HepG2 (cell line): ENCODE results near the gene DTYMK. TPM values are rescaled to one million over a fixed set of nuclear protein-coding genes. Genes with fewer than 3 reads are reported as not detected.

Experiments
- BCL3 ChIP-seq: sonication (generic); formaldehyde crosslinking; IDR thresholded peaks from 2 replicates; pipeline ENCODE4 v1.5.1; 2020; ENCODE audit warnings: mild to moderate bottlenecking, missing genetic modification reagents, moderate library complexity
- BCLAF1 ChIP-seq: fragments of 450-650 bp; IDR thresholded peaks from 2 replicates; pipeline ENCODE4 v1.6.1; 2017; ENCODE audit warnings: mild to moderate bottlenecking
- EED ChIP-seq: sonication (generic); formaldehyde crosslinking; IDR thresholded peaks from 2 replicates; pipeline ENCODE4 v1.5.0; 2020; ENCODE audit warnings: mild to moderate bottlenecking, missing genetic modification reagents
- FLYWCH1 ChIP-seq: sonication (generic); formaldehyde crosslinking; IDR thresholded peaks from 2 replicates; pipeline ENCODE4 v1.8.1; 2023; ENCODE audit warnings: mild to moderate bottlenecking, missing genetic modification reagents
- FOXA3 ChIP-seq: IDR thresholded peaks from 2 replicates; pipeline ENCODE4 v1.6.1; 2016; ENCODE audit warnings: missing genetic modification reagents, missing compliant biosample characterization
- HNF4G ChIP-seq, 2 experiments: sonication (generic) in 1 of 2; formaldehyde crosslinking in 1 of 2; IDR thresholded peaks; 2 replicates each; pipeline versions ENCODE4 v1.4.0 to v1.6.1; 2011 to 2020; ENCODE audit warnings: borderline replicate concordance in 2 of 2, low read depth in 2 of 2, mild to moderate bottlenecking in 2 of 2, low read length in 1 of 2, missing genetic modification reagents in 1 of 2, moderate library complexity in 1 of 2
- HNRNPK ChIP-seq: fragments of 200-400 bp; formaldehyde crosslinking; IDR thresholded peaks from 2 replicates; pipeline ENCODE4 v1.6.1; 2018; ENCODE audit warnings: low read length, low read depth, moderate library complexity, mild to moderate bottlenecking; ENCODE audit not compliant: poor library complexity, severe bottlenecking
- JDP2 ChIP-seq: sonication (generic); formaldehyde crosslinking; IDR thresholded peaks from 2 replicates; pipeline ENCODE4 v1.8.1; 2022; ENCODE audit warnings: missing genetic modification reagents, borderline replicate concordance
- MEIS2 ChIP-seq: sonication (generic); formaldehyde crosslinking; IDR thresholded peaks from 2 replicates; pipeline ENCODE4 v1.9.0; 2021; ENCODE audit warnings: mild to moderate bottlenecking, missing genetic modification reagents
- NFKBIZ ChIP-seq: IDR thresholded peaks from 2 replicates; pipeline ENCODE4 v1.6.1; 2018; ENCODE audit warnings: missing genetic modification reagents, missing compliant biosample characterization
- SIN3B ChIP-seq: fragments of 150-350 bp; IDR thresholded peaks from 2 replicates; pipeline ENCODE4 v1.6.1; 2014; ENCODE audit warnings: low read length
- SRY ChIP-seq: sonication (generic); formaldehyde crosslinking; IDR thresholded peaks from 2 replicates; pipeline ENCODE4 v1.8.0; 2022; ENCODE audit warnings: mild to moderate bottlenecking, missing genetic modification reagents
- TRAFD1 ChIP-seq: sonication (generic); formaldehyde crosslinking; IDR thresholded peaks from 2 replicates; pipeline ENCODE4 v1.5.1; 2020; ENCODE audit warnings: missing genetic modification reagents, mild to moderate bottlenecking, borderline replicate concordance
- WIZ ChIP-seq: sonication (generic); formaldehyde crosslinking; IDR thresholded peaks from 2 replicates; pipeline ENCODE4 v1.5.1; 2020; ENCODE audit warnings: mild to moderate bottlenecking, missing genetic modification reagents
- ZFP91 ChIP-seq: sonication (generic); formaldehyde crosslinking; IDR thresholded peaks from 2 replicates; pipeline ENCODE4 v1.9.0; 2022; ENCODE audit warnings: missing genetic modification reagents, mild to moderate bottlenecking, borderline replicate concordance
- ZMYM2 ChIP-seq: sonication (generic); formaldehyde crosslinking; IDR thresholded peaks from 2 replicates; pipeline ENCODE4 v1.8.0; 2022; ENCODE audit warnings: mild to moderate bottlenecking, missing genetic modification reagents
- ZNF232 ChIP-seq: sonication (generic); formaldehyde crosslinking; IDR thresholded peaks from 2 replicates; pipeline ENCODE4 v1.4.0; 2020; ENCODE audit warnings: missing genetic modification reagents, borderline replicate concordance
- ZNF44 ChIP-seq: sonication (generic); formaldehyde crosslinking; IDR thresholded peaks from 2 replicates; pipeline ENCODE4 v1.5.1; 2020; ENCODE audit warnings: mild to moderate bottlenecking, missing genetic modification reagents
- ZNF567 ChIP-seq: sonication (generic); formaldehyde crosslinking; IDR thresholded peaks from 2 replicates; pipeline ENCODE4 v1.8.1; 2023; ENCODE audit warnings: mild to moderate bottlenecking, missing genetic modification reagents, borderline replicate concordance
- ZNF7 ChIP-seq: IDR thresholded peaks from 2 replicates; pipeline ENCODE4 v1.6.1; 2016; ENCODE audit warnings: missing biosample characterization, missing genetic modification reagents
- ZNF777 ChIP-seq: sonication (generic); formaldehyde crosslinking; IDR thresholded peaks from 2 replicates; pipeline ENCODE4 v1.4.0; 2020; ENCODE audit warnings: missing genetic modification reagents
- ZNF781 ChIP-seq: sonication (generic); formaldehyde crosslinking; IDR thresholded peaks from 2 replicates; pipeline ENCODE4 v1.5.1; 2020; ENCODE audit warnings: borderline replicate concordance, mild to moderate bottlenecking, missing genetic modification reagents; ENCODE audit errors: not compliant biosample characterization
- polyA plus RNA-seq, 8 experiments: library from polyadenylated mRNA; depleted of rRNA in 3 of 8; stranded (reverse) in 7 of 8; unstranded in 1 of 8; fragments of >200 nt; fragmentation: Illumina TruSeq in 4 of 8; extraction: Trizol in 4 of 8; gene quantifications; 2 replicates each; pipeline versions ENCODE4 v1.2.1 to v1.2.3, GENCODE V29; 2011 to 2016; ENCODE audit warnings: low read depth in 4 of 8, missing spikeins in 1 of 8, mixed read lengths in 1 of 8; ENCODE audit not compliant: insufficient read depth in 1 of 8
- total RNA-seq, 5 experiments: library from RNA; depleted of rRNA; stranded (reverse); fragments of >200 nt; fragmentation: Illumina TruSeq; extraction: Trizol; gene quantifications; 2 replicates each; pipeline ENCODE4 v1.2.3, GENCODE V29; 2016; ENCODE audit warnings: low read depth in 1 of 5

DTYMK gene
- total and polyA plus RNA-seq, 2 of the 13 experiments (the other 11 are each of a cell fraction or from before 2014, with no cell fraction given), result 57.5 to 134 TPM

- TF ChIP-seq ZNF232 (CRISPR knock-in tag) (peak; percentile 84; the same call in 1 of the 2 replicates), ZNF44 (CRISPR knock-in tag) (no peak), FLYWCH1 (CRISPR knock-in tag) (no peak), ZNF7 (CRISPR knock-in tag) (0 out of 2 replicates have a peak, but pooled peaks have one; percentile 6), JDP2 (CRISPR knock-in tag) (no peak), TRAFD1 (CRISPR knock-in tag) (no peak), ZNF567 (CRISPR knock-in tag) (peak; percentile 91), ZFP91 (CRISPR knock-in tag) (peak; percentile 91), FOXA3 (CRISPR knock-in tag) (peak; percentile 75), EED (CRISPR knock-in tag) (peak; percentile 80; the same call in 1 of the 2 replicates), BCLAF1 (no peak), ZNF781 (no peak), HNF4G (IDR thresholded peaks at IDR 0.05; ENCODE audit: borderline replicate concordance, low read depth, low read length) (no peak), HNF4G (CRISPR knock-in tag; IDR thresholded peaks at IDR 0.05; ENCODE audit: borderline replicate concordance, low read depth) (no peak), WIZ (CRISPR knock-in tag) (no peak; the same call in 1 of the 2 replicates), HNRNPK (peak; percentile 79), MEIS2 (CRISPR knock-in tag) (peak; percentile 53; the same call in 1 of the 2 replicates), SRY (peak; percentile 42; the same call in 1 of the 2 replicates), ZNF777 (CRISPR knock-in tag) (peak; percentile 96), SIN3B (peak; percentile 83), BCL3 (CRISPR knock-in tag) (peak; percentile 65), ZMYM2 (CRISPR knock-in tag) (no peak), NFKBIZ (CRISPR knock-in tag) (peak; percentile 76; the same call in 1 of the 2 replicates)
Observed at GRCh38 chr2:241637018-241637794, 49.4 kb downstream of the DTYMK start, which contains the start of the genes ATG4B and THAP4 (continued).
